Measurements from ENCODE around the gene COLQ.
"Not testable (repeated sequence)": the region's sequence is repeated elsewhere in the genome, so short reads cannot be mapped to it uniquely, and the experiment has no call there.

Gene COLQ

DNA sequence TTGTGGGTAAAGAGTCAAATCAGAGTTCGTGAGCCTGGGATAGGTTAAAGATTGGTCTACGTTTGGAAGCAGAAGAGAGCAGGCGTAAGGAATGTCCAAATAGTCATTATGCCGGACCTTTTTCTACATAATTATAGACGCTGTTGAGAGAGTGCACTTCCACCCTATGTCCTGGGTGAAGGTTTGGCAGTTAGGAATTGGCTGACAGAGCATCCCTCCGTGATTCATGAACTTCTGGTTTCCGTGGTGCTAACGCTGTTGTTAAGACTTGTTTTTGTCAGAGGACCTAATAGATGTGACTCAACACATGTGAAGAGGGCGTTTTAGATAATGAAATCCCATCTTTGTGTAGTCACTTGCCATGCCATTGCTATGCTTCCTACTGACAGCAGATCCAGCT, 93.0 kb downstream of the COLQ start:
- no peak for DNase-seq (ENCODE audit: low read depth, low spot score)

DNA sequence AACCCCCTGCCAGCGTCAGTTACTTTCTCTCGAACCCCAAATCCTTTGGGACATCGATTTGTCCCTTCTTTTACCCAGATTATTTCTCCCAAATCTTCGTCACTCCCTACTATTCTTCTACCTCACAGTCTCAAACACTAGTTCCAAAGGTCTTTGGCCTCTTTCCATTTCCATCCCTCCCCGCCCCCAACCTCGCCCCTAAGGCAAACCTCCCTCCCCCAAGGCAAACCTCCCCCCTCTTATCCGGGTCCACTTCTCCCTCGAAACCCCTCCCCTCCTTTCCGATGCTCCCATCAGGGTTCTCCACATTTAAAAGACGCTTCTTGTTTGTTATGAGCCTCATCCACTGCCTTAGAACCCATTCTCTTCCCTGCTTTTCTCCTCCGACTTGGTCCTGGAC, 93.5 kb downstream of the COLQ start:
- no peak for DNase-seq (ENCODE audit: low read depth, low spot score)

DNA sequence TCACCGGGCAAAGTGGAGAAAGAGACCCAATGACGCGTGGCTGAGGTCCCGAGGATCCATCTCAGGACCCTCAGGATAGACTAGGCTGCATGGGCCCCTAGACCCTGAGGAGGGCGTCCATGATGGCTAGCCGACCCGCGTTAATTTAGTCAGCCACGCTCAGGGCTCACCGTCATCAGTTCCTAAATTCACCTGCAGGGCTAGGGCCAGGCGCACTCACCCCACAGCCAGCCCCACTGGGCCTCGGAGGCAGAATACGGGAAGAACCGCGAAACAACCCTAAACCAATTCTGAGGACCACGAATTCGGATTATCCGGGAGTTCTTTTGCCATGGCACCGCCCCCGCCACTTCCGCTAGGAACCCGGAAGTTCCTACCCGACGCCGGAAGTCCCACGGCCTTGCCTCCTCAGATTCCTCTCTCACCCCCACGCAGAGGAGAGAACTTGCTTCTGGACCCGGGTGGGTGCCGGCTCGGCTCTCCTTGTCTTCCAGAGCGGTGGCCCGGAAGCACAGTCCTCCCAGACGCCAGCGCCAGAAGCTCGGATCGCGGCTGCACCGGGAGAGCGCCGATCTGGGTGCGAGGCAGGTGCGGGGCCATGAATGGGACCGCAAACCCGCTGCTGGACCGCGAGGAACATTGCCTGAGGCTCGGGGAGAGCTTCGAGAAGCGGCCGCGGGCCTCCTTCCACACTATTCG, 94.2 kb downstream of the COLQ start, which contains the start of the genes EAF1 and METTL6:
Gene EAF1, plus strand, starts transcription at position 417 of the 699 bp plus-strand sequence. Its CDS starts 182 bp downstream, at position 599.
Gene METTL6, minus strand, starts transcription at position 363 of the 699 bp plus-strand sequence. CDS start 1,033 bp downstream, outside the sequence.
- peak; percentile 73 for DNase-seq (ENCODE audit: low read depth, low spot score)

DNA sequence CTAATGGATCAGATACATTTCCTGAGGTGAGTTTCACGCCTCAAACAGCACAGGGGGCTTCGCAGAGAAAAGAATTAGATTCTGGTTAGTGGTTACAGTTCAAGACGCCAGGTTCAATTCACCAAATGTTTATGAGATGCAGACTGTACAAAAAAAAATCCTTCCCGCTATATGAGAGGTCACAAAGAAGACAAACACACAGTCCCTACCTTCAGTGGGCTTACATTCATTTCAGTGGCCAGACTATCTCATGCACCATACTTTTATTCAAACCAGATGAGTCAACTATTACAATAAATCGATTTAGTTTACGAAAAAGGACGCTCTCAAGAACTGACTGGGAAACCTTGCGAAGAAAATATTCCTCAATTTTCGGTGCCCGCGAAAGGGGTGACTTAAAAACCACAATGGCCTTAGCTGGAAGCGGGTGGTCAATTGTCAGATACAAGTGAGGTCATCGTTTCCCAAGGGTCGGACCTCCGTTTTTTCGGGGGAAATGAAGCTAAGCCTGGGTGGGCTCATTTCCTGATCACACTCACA, 94.9 kb downstream of the COLQ start:
- DNase-seq (ENCODE audit: low read depth, low spot score), result no peak

DNA sequence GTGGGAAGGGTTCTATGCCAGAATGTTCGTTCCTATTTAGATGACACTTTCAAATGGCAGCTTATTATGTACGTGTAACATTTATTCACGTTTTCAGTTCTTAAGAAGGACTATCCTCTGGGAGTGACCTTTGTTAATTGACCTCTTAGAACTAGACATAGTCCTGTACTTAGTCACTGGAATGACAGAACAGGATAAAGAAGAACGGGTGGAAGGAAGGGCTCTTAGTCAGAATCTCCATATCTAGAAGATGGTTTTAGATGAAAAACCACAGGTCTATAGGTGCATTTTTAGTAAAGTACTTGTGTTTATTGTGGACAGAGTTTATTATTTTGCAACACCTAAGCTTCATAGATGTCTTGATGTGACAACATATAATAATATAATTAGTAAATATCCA, 100.6 kb downstream of the COLQ start:
- no peak for DNase-seq (ENCODE audit: low read depth, low spot score)

DNA sequence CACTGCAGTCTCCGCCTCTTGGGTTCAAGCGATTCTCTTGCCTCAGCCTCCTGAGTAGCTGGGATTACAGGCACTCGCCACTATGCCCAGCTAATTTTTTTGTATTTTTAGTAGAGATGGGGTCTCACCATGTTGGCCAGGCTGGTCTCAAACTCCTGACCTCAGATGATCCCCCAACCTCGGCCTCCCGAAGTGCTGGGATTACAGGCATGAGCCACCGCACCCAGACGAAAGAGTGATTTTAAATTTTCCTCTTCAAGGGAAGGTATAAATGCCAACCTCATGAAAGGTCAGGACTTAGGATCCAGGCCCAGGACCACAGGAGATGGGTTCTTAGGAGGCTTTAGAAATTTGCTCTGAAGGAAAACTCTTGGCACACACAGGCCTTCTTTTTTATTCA, 110.5 kb downstream of the COLQ start:
- DNase-seq (ENCODE audit: low read depth, low spot score), result not testable (repeated sequence)

DNA sequence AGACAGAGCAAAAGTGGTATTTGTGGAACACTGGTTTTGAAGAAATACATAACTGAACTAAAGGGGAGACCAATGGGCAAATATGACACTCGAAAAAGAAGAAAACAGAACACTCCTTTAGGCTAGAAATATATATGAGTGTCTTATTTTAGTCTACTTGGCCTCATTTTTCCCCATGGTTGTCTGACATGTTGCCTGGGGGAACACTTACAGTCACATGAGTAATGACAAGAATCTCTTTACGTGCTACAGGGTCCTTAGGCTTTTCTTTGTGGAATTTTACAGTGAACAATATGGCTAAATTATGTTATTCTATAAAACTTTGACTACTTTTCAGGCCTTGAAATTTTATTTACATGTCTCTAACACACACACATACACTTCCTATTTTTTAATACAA, 111.7 kb downstream of the COLQ start:
- no peak for DNase-seq (ENCODE audit: low read depth, low spot score)

DNA sequence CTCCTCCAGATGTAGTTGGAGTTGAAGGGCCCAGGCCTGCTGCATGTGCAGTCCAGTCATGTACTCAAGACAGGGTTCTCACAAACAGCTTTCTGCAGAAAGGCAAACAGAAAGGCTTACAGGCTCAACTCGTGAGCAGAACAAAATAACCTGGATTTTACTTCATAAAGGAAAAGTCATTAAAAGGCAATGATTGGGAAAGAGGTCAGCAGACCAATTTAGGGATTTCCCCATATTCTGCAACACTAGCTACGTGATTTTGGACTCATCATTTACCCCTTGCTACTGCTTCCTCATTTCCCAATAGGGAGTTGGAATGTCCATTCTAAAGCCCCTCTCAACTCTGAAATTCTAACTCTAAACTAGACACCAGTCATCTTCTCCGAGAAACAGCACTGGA, 112.3 kb downstream of the COLQ start:
- no peak for DNase-seq (ENCODE audit: low read depth, low spot score)

DNA sequence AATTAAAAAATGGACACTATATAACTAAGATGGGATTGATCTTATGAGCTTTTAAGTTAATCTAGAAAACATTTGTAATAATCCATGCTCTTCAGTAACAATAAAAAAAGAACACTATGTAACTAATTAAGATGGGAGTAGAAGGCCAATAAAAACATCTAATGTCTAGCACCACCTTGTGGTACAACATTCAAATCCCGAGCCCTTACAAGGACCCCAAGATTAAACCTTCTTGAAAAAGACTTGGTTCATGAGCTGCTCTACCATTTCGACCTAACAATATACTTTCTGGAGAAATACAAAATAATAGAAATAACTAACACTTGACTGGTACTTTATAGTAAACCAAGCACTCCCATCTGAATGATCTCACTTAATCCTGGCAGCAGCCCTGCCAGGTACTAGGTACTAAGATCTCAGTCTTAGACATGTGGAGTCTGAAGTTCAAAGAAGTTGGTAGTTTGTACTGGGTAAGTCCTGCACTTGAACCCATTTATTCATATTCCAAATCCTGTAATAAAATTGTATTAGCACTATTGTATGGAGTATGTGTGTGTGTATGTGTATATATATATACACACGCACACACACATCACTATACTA, 116.0 kb downstream of the COLQ start:
- no peak for DNase-seq (ENCODE audit: low read depth, low spot score)

DNA sequence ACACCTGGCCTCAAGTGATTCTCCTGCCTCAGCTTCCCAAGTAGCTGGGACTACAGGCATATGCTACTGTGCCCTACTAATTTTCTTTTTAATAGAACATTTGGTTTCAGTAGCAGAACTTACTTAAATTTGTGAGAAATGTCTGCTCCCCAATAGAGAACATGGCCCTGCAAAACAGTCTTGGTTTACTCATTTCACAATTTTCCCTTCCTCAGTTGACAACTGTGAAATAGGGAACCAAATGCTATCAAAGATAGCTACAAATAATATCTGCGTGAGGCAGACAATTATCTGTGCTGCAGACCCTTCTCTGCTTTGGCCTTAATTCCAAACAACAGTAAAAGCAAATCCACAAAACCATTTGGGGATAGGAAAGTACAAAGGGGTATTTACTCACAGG, 116.7 kb downstream of the COLQ start:
- DNase-seq (ENCODE audit: low read depth, low spot score), result no peak

DNA sequence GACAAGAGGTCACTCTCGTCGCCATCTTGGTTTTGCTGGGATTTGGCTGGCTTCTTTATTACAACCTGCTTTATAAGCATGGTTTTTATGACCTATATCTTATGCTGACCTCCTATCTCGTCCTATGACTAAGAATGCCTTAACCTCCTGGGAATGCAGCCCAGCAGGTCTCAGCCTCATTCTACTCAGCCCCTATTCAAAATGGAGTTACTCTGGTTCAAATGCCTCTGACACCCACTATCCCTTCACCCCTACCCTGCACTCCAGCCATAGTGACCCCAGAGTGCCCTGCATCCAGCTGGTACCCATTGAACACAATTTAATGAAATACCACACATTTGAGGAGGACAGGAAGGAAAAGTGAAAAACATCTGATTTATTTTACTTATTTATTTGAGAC, 117.5 kb downstream of the COLQ start:
- DNase-seq (ENCODE audit: low read depth, low spot score), result no peak

DNA sequence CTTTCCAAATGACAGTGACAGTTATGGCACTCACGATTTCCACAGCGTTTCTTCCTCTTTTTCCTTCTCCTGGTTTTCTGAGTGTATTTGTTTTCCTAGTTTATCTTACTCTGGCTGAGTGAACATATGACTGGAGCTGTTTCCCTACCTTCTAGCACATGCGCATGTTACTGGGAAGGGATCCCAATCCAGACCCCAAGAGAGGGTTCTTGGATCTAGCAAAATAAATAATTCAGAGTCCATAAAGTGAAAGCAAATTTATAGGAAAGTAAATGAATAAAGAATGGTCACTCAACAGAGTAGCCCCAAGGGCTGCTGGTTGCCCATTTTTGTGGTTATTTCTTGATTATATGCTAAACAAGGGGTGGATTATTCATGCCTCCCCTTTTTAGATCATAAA, 118.0 kb downstream of the COLQ start:
- DNase-seq (ENCODE audit: low read depth, low spot score), result no peak

DNA sequence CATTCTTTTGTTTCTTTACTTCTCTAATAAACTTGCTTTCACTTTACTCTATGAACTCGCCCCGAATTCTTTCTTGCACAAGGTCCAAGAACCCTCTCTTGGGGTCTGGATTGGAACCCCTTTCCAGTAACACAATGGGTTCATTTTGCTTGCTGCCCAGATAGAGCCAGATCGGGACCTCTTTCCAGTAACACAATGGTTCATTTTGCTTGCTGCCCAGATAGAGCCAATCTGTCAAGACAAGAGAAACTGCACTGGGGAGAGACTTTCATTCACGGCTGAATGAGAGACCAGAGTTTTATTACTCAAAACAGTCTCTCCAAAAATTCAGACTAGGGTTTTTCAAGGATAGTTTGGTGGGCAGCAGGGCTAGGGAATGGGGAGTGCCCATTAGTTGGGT, 119.6 kb downstream of the COLQ start:
- no peak for DNase-seq (ENCODE audit: low read depth, low spot score)
